Activated naive CD4-positive, alpha-beta T cell treated with anti-CD3 and anti-CD28 coated beads, Interleukin-2, amount 10 ng/mL, durations not matched to agents 7 days and 5 days (primary cell): Measurements from ENCODE around the gene UBAP1L.

Experiments used
- CTCF ChIA-PET: fragments of 350-600 bp; sonication (Branson Sonifier 250); formaldehyde crosslinking; loops from one replicate; lab custom pipeline; 2021; ENCODE audit warnings: antibody characterized with exemption; lab: Charles Lee
- DNase-seq: peaks from one replicate; pipeline ENCODE4 v3.0.0-alpha.2; 2020
- H3K27ac Mint-ChIP-seq: one replicate; pipeline ENCODE4 v1.8.0; 2021; ENCODE audit warnings: mild to moderate bottlenecking, moderate library complexity, mixed read lengths
- H3K27me3 Mint-ChIP-seq: one replicate; pipeline ENCODE4 v1.8.0; 2021; ENCODE audit warnings: mild to moderate bottlenecking, mixed read lengths
- H3K36me3 Mint-ChIP-seq: one replicate; pipeline ENCODE4 v1.8.0; 2021; ENCODE audit warnings: mixed read lengths
- H3K4me1 Mint-ChIP-seq: one replicate; pipeline ENCODE4 v1.8.0; 2021; ENCODE audit warnings: mixed read lengths
- H3K4me3 Mint-ChIP-seq: one replicate; pipeline ENCODE4 v1.8.0; 2021; ENCODE audit warnings: mild to moderate bottlenecking, moderate library complexity, mixed read lengths
- H3K9me3 Mint-ChIP-seq: one replicate; pipeline ENCODE4 v1.8.0; 2021; ENCODE audit warnings: mixed read lengths

The UBAP1L gene

GRCh38 chr15:65072027-65072426, 43.0 kb downstream of the UBAP1L start:
- Mint-ChIP-seq H3K4me3 (no peak overlapping the region), H3K9me3 (no peaks in the 10 kb centered on the region), H3K27me3 (peaks cover 52% of the 10 kb centered on the region), H3K4me1 (peaks cover 5% of the 10 kb centered on the region), H3K27ac (no peak overlapping the region), H3K36me3 (no peaks in the 10 kb centered on the region)
- CTCF ChIA-PET = no interaction called here
- DNase-seq = no peak

DNA sequence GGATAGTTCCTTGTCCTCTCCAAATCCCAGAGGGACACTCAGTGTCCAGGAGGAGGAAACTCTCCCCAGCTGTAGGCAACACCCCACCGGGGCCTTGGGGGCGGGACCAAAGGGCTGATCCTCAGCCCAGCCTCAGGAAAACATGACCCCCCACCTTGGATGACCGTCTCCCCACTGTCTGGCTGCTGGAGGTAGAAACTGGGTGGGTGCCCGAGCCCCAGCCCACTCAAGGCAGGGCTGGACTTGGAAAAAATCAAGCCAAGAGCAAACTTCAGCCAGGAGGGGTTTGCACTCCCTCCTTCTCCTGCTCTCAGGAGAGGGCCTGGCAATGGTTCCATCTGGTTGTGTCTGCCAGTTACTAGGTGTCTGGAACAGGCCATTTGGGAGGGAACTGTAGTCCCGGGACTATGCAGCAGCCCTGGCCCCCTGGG, 43.6 kb downstream of the UBAP1L start:
- no peak for DNase-seq
- Mint-ChIP-seq H3K27ac (no peak overlapping the region), H3K4me3 (no peak overlapping the region), H3K9me3 (no peaks in the 10 kb centered on the region), H3K4me1 (peaks cover 5% of the 10 kb centered on the region), H3K36me3 (no peaks in the 10 kb centered on the region), H3K27me3 (peaks cover 58% of the 10 kb centered on the region)
- CTCF ChIA-PET = no interaction called here

DNA sequence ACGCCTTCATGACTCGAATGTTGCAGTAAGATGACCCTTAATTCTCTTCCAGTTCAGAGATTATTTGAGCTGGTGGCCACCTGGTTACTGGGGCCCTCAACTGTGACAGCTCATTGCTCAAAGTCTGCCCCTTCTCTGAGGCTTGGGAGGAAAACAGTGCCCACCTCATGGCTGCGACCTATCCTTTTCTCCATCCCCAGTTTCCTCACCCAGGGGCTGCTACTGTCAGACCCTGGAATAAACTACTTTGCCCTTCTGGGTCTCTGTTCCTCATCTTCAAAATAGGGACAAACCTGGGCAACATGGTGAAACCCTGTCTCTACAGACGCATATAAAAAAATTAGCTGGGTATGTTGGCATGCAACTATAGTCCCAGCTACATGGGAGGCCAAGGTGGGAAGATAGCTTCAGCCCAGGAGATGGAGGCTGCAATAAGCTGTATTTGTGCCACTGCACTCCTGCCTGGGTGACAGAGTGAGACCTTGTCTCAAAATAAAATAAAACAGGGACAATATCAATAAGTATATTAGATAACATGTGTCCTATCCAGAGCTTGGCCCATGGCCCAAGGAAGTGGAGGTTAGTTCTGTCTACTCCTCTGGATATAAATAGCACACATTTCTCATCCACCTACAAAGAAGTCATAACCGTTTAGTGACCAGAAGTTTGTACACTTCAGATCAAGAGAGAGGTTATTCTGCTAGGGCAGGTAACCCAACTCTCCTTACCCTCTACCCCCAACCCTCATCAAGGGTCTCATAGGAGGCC, 45.0 kb downstream of the UBAP1L start:
- Mint-ChIP-seq H3K4me3 (no peak overlapping the region), H3K9me3 (no peaks in the 10 kb centered on the region), H3K4me1 (peaks cover 5% of the 10 kb centered on the region), H3K36me3 (no peaks in the 10 kb centered on the region), H3K27ac (no peak overlapping the region), H3K27me3 (peaks cover 69% of the 10 kb centered on the region)
- no peak for DNase-seq
- CTCF ChIA-PET = interaction anchor here (0.9 to 2.1 kb wide), 4 partner anchors 9 to 36 kb away, joined by 3 to 7 read pairs (median 4); no protein-coding TSS in a partner anchor

- H3K9me3 Mint-ChIP-seq = no peaks in the 10 kb centered on the region
- peaks cover 5% of the 10 kb centered on the region for H3K4me1 Mint-ChIP-seq
- peaks cover 76% of the 10 kb centered on the region for H3K27me3 Mint-ChIP-seq
- H3K36me3 Mint-ChIP-seq = no peaks in the 10 kb centered on the region
- H3K4me3 Mint-ChIP-seq = no peak overlapping the region
- no peak for DNase-seq
- CTCF ChIA-PET = interaction anchor here (0.9 to 2.1 kb wide), 5 partner anchors 9 to 99 kb away, joined by 3 to 7 read pairs (median 4); no protein-coding TSS in a partner anchor
- H3K27ac Mint-ChIP-seq = no peak overlapping the region
These were observed 45.8 kb downstream of the UBAP1L start for GRCh38 chr15:65069179-65069578.

GRCh38 chr15:65068403-65068788, 46.6 kb downstream of the UBAP1L start:
- Mint-ChIP-seq H3K36me3 (no peaks in the 10 kb centered on the region), H3K27ac (no peak overlapping the region), H3K4me1 (peaks cover 5% of the 10 kb centered on the region), H3K27me3 (peaks cover 79% of the 10 kb centered on the region), H3K4me3 (no peak overlapping the region), H3K9me3 (no peaks in the 10 kb centered on the region)
- CTCF ChIA-PET = interaction anchor here (1.1 to 1.7 kb wide), 2 partner anchors 10 to 98 kb away, joined by 3 to 4 read pairs; no protein-coding TSS in a partner anchor
- no peak for DNase-seq

DNA sequence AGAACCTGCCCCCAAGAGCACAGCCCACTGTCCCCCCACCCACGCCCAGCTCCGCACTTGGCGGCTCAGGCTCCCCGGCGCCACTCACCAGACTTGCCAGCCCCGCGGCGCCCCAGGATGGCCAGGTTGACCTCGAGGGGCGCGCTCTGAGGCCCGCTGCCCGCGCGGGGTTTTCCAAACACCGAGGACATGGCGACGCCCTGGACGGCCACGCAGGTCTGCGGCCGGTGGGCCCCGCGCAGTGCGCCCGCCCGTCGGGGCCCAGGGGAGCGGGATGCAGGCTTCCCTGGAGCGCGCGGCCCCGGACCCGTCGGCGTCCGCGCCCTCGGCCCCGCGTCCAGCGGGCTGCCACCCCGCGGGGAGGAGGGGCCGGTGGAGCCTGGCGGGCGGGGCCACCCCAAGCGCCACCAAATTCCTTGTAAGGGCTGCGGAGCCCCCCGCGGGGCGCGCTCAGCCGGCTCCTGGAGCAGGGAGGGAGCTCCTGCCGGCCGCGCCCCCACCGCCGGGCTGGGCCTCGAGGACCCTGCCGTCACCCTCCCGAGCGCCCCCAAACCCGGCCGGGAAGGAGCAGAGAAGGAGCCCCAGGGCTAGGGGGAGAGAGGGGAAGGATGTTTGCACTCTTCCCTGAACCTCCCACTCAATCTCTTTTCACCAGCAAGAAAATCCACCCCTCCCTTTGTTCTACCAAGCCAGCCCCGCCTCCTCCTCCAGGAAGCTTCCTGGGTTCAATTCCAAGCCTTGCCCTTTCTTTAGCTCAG, 47.2 kb downstream of the UBAP1L start, which contains the start of gene RASL12:
RASL12 (minus strand) TSS at position 347 of the 758 bp plus-strand sequence; CDS start at position 191, 156 bp downstream.
- Mint-ChIP-seq H3K9me3 (no peaks in the 10 kb centered on the region), H3K27ac (no peak within 1 kb of the TSS), H3K4me1 (peaks cover 5% of the 10 kb centered on the region), H3K36me3 (no peaks in the 10 kb centered on the region), H3K4me3 (no peak within 1 kb of the TSS), H3K27me3 (peaks cover 85% of the 10 kb centered on the region)
- CTCF ChIA-PET = interaction anchor here (1.2 kb wide), 1 partner anchor 8 kb away, joined by 3 read pairs; no protein-coding TSS in a partner anchor
- DNase-seq = no peak

DNA sequence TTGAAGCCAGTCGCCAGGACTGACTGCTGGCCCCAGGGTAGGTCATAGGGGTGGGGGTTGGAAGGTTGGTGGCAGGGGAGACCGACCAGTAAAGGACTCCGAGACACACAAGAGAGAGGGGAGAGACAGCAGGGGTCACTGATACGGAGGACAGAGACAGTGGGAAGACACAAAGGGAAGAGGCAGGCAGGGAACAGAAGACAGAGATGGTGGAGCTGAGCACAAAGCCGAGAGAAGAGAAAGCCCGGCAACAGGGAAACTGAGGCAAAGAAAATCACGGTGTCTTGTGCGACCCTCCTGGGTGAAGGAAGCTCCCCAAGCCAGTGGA, 47.7 kb downstream of the UBAP1L start:
- H3K27me3 Mint-ChIP-seq = peaks cover 88% of the 10 kb centered on the region
- no peak overlapping the region for H3K27ac Mint-ChIP-seq
- no peak overlapping the region for H3K4me3 Mint-ChIP-seq
- no peak for DNase-seq
- H3K4me1 Mint-ChIP-seq = peaks cover 5% of the 10 kb centered on the region
- H3K9me3 Mint-ChIP-seq = no peaks in the 10 kb centered on the region
- CTCF ChIA-PET = interaction anchor here (1.2 kb wide), 1 partner anchor 8 kb away, joined by 3 read pairs; no protein-coding TSS in a partner anchor
- H3K36me3 Mint-ChIP-seq = no peaks in the 10 kb centered on the region

DNA sequence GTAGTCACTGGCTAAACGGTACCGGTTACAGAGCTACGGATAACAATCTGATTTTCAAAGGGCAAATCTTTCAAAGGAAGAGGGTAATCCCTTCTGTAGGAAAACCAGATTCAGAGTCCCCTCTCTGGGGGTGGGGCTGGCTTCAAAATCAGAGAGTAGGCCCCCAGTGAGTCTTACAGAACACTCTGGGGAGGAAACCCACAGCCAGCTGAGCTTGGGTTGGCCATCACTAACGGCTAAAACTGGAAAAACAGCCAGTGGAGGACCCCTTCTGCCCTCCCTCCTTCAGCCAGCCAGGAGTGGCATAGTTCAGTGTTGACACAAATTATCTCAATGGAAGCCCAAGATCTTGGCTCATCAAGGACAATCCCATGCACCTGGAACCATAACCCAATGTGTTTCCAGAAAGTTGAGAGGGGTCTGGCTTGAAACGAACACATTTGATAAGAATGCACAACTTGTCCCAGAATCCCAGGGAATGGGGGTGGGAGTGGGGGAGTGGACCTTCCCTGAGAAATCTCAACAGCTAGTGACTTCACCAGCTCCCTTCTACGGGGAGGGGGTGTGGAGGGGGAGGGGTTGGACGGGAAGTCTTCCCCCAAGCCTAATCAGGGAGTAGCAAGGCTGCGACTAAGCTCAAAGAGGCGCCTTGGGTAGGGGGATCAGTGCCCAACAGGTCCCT, 48.2 kb downstream of the UBAP1L start:
- peaks cover 88% of the 10 kb centered on the region for H3K27me3 Mint-ChIP-seq
- no peak overlapping the region for H3K27ac Mint-ChIP-seq
- CTCF ChIA-PET = interaction anchor here (0.6 to 1.2 kb wide), 4 partner anchors 9 to 914 kb away, joined by 3 to 4 read pairs (median 4); no protein-coding TSS in a partner anchor
- H3K36me3 Mint-ChIP-seq = no peaks in the 10 kb centered on the region
- no peaks in the 10 kb centered on the region for H3K9me3 Mint-ChIP-seq
- no peak for DNase-seq
- H3K4me3 Mint-ChIP-seq = no peak overlapping the region
- peaks cover 5% of the 10 kb centered on the region for H3K4me1 Mint-ChIP-seq

- Mint-ChIP-seq H3K4me3 (no peak overlapping the region), H3K36me3 (no peaks in the 10 kb centered on the region), H3K9me3 (no peaks in the 10 kb centered on the region), H3K4me1 (peaks cover 5% of the 10 kb centered on the region), H3K27me3 (peaks cover 84% of the 10 kb centered on the region), H3K27ac (no peak overlapping the region)
- no peak for DNase-seq
- CTCF ChIA-PET = interaction anchor here (0.6 to 1.2 kb wide), 4 partner anchors 10 to 914 kb away, joined by 3 to 4 read pairs (median 4); no protein-coding TSS in a partner anchor
These were observed 48.9 kb downstream of the UBAP1L start for GRCh38 chr15:65066001-65066634.

DNA sequence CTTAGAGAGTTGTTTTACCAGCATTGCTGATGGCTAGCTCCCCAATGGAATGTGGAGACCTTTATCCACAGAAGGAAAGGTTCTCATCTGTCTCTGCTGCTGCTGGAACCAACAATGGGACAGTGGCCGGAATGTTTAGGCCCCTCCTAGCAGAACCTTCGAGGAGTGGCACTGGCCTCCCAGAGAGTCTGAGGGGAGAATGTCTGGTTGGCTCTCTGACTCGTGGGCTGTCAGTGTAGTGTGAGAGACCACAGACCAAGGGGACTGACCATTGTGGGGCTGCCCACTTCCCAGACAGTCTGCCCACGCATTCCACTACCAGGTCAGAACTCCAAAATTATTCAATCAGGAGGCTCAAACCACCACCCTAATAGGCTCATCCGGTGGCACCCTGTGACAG, 52.3 kb downstream of the UBAP1L start:
- H3K4me3 Mint-ChIP-seq = no peak overlapping the region
- H3K27me3 Mint-ChIP-seq = peaks cover 60% of the 10 kb centered on the region
- no peak overlapping the region for H3K27ac Mint-ChIP-seq
- CTCF ChIA-PET = no interaction called here
- no peaks in the 10 kb centered on the region for H3K9me3 Mint-ChIP-seq
- no peaks in the 10 kb centered on the region for H3K36me3 Mint-ChIP-seq
- DNase-seq = no peak
- no peaks in the 10 kb centered on the region for H3K4me1 Mint-ChIP-seq

- no peak for DNase-seq
- no peak overlapping the region for H3K4me3 Mint-ChIP-seq
- CTCF ChIA-PET = interaction anchor here (0.7 kb wide), 1 partner anchor 324 kb away, joined by 3 read pairs; no protein-coding TSS in a partner anchor
These were observed 52.9 kb downstream of the UBAP1L start for GRCh38 chr15:65062061-65062460.

GRCh38 chr15:65060641-65061397, 54.2 kb downstream of the UBAP1L start:
- no peaks in the 10 kb centered on the region for H3K4me1 Mint-ChIP-seq
- DNase-seq = no peak
- H3K27me3 Mint-ChIP-seq = peaks cover 45% of the 10 kb centered on the region
- H3K36me3 Mint-ChIP-seq = no peaks in the 10 kb centered on the region
- no peak overlapping the region for H3K4me3 Mint-ChIP-seq
- no peaks in the 10 kb centered on the region for H3K9me3 Mint-ChIP-seq
- CTCF ChIA-PET = interaction anchor here (0.9 kb wide), 2 partner anchors 9 to 40 kb away, joined by 3 read pairs; no protein-coding TSS in a partner anchor
- H3K27ac Mint-ChIP-seq = no peak overlapping the region

More at GRCh38 chr15:65062061-65062460, 52.9 kb downstream of the UBAP1L start:
- Mint-ChIP-seq H3K27me3 (peaks cover 54% of the 10 kb centered on the region), H3K9me3 (no peaks in the 10 kb centered on the region), H3K27ac (no peak overlapping the region), H3K4me1 (no peaks in the 10 kb centered on the region), H3K36me3 (no peaks in the 10 kb centered on the region)
